Measurements from ENCODE around the gene HOXC6. TPM values are rescaled to one million over a fixed set of nuclear protein-coding genes. Genes with fewer than 3 reads are reported as not detected.

HOXC6 gene
- total RNA-seq, 2 experiments from 2014 or later = not detected

DNA sequence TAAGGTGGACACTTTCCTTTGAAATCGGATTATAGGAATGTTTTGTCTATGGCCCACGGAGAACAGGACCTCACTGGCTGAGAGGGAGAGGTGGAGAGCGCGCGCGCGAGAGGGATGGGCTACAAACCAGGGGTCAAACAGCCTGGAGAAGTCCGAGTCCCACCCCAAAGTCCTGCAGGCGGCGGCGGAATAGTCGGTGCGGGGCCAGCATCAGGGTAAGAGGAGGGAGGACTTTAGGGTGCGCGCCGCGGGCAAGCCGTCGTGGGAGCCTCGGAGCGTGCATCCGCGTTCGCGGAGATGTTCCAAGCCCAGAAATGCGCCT lies 22.7 kb upstream of the HOXC6 start:
- H3K36me3 Mint-ChIP-seq (ENCODE audit: low read depth) = no peaks in the 10 kb centered on the region
- DNase-seq (no peak), ATAC-seq (peak; percentile 6)
- H3K9me3 Mint-ChIP-seq (ENCODE audit: insufficient read depth) = no peaks in the 10 kb centered on the region
- H3K4me1 Mint-ChIP-seq (ENCODE audit: low read depth) = peaks cover 20% of the 10 kb centered on the region
- H3K27me3 Mint-ChIP-seq (ENCODE audit: low read depth) = peaks cover 95% of the 10 kb centered on the region
- POLR2A ChIA-PET = interaction anchor here (0.6 to 1.0 kb wide), 2 partner anchors 27 to 34 kb away, joined by 3 to 5 read pairs; partner anchors contain the start of gene HOXC5
- H3K27ac Mint-ChIP-seq = no peak overlapping the region
- CTCF ChIA-PET = interaction anchor here (0.6 to 7.0 kb wide), 28 partner anchors 7 to 315 kb away, joined by 3 to 91 read pairs (median 5); partner anchors contain the start of genes HOXC12, HOXC5 and SMUG1
- H3K4me3 Mint-ChIP-seq = no peak overlapping the region

DNA sequence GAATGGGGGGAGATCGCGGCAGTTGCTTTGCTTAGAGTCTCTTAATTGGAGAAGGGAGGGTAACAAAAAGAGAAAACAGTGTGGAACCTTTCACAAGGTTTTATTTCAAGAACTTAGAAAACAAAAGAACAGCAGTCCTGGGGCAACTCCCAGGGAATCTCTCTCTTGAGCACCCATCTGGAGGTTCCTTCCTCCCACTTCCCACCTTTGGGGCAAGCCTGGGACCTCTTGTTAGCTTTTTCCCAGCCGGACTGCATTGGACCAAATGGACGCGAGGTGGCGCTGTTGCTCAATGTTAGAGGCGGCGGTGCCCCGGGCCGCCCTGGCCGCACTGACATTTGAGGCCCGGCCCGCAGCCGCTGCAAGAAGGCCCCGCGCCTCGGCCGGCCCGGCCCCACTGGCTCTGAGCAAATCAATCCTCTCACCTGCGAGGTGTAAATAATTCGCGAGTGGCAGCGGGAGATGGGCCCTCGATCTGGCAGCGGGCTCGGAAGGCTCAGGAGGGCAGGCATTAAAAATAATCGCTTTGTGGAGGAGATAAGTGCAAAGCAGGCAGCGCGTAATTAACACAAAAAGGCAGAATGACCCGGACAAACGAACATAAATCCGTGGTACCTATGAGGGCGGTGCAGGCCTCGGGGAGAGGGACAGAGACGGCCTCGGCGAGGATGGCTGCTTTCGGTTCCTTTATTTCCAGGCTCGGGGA lies 22.2 kb upstream of the HOXC6 start:
- peak; percentile 82 for ATAC-seq
- Mint-ChIP-seq H3K27ac (no peak overlapping the region), H3K4me3 (peak overlapping the region; percentile 71), H3K9me3 (ENCODE audit: insufficient read depth) (no peaks in the 10 kb centered on the region), H3K36me3 (ENCODE audit: low read depth) (no peaks in the 10 kb centered on the region), H3K4me1 (ENCODE audit: low read depth) (peaks cover 20% of the 10 kb centered on the region), H3K27me3 (ENCODE audit: low read depth) (peaks cover 92% of the 10 kb centered on the region)
- peak; percentile 88 for DNase-seq
- ChIA-PET POLR2A (interaction anchor here (0.6 to 1.0 kb wide), 2 partner anchors 27 to 35 kb away, joined by 3 to 5 read pairs; partner anchors contain the start of gene HOXC5), CTCF (interaction anchor here (0.6 to 7.0 kb wide), 29 partner anchors 8 to 315 kb away, joined by 3 to 91 read pairs (median 5); partner anchors contain the start of genes HOXC10, HOXC12, HOXC5 and SMUG1)

DNA sequence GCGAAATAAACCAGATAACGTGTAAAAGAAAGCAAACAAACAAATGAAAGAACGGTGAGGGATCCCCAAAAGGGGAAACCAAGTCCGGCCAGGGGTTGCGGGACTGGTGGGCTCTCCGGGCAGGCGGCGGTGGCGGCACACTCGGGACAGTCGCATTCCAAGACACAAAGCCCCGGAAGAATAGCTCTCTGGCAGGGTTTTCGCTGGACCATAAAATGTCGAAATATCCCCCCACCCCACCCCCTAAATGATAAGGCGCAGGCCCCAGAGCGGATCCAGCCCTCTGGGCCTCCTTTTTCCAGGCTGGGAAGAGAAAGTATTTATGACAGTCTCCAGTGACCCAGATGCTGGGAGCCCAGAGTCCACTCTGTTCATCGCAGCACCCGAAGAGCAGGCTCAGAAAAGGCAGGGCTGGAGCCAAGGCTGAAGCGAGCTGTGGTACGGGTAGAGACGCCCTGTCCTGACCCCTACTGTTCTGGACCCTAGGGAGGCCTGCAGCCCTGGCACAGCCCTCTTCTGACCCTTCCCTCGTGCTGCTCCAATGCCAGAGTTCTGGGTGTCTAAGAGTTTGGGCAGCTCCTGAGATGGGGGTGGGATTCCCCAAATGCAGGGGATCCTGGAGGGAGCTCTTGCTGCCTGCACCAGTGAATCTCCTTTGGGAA lies 21.6 kb upstream of the HOXC6 start:
- no peak overlapping the region for H3K27ac Mint-ChIP-seq
- POLR2A ChIA-PET = no interaction called here
- DNase-seq = no peak
- peak overlapping the region; percentile 71 for H3K4me3 Mint-ChIP-seq
- CTCF ChIA-PET = interaction anchor here (1.0 to 7.0 kb wide), 20 partner anchors 9 to 210 kb away, joined by 3 to 91 read pairs (median 5); partner anchors contain the start of genes HOXC10, HOXC12, HOXC5 and SMUG1
- H3K9me3 Mint-ChIP-seq (ENCODE audit: insufficient read depth) = no peaks in the 10 kb centered on the region
- no peaks in the 10 kb centered on the region for H3K36me3 Mint-ChIP-seq (ENCODE audit: low read depth)
- ATAC-seq = no peak
- H3K4me1 Mint-ChIP-seq (ENCODE audit: low read depth) = peaks cover 20% of the 10 kb centered on the region
- peaks cover 92% of the 10 kb centered on the region for H3K27me3 Mint-ChIP-seq (ENCODE audit: low read depth)

DNA sequence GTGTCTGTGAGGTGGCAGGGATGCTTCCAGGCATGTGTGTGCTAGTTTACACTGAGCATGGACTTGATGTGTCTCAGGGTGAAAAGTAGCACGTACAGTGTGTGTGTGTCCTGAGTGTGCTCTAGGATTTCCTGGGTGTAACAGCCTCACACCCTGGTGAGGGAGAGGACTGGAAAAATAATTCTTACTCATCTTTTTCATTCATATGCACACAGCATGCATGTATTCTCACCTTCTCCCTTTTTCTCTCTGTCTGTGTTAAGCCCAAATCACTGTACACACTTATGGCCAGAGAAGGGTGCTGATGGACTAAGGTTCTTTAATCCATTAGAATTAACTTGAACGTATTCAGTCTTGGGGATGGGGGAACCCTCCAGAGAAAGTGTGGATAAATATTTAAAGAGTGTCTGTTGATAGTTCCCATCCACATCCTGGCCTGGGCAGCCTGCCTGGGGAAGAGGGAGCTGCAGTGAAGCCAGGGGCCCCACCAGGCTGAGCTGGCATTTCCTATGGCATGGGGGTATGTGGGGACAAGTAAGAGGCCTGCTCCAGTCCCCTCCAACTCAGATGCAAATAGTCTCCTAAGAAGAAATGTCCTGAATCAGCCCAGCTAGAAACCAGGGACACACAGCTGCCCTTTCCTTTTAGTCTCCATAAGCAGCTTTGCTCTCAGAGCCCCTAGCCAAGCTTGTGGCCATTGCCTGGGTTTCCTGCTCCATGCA lies 20.5 kb upstream of the HOXC6 start:
- H3K9me3 Mint-ChIP-seq (ENCODE audit: insufficient read depth) = no peaks in the 10 kb centered on the region
- CTCF ChIA-PET = interaction anchor here (0.8 to 7.0 kb wide), 14 partner anchors 9 to 206 kb away, joined by 3 to 91 read pairs (median 8); partner anchors contain the start of genes HOXC10, HOXC5 and SMUG1
- H3K4me3 Mint-ChIP-seq = no peak overlapping the region
- DNase-seq = no peak
- peaks cover 20% of the 10 kb centered on the region for H3K4me1 Mint-ChIP-seq (ENCODE audit: low read depth)
- POLR2A ChIA-PET = interaction anchor here (0.8 kb wide), 1 partner anchor 8 kb away, joined by 3 read pairs; no protein-coding TSS in a partner anchor
- no peak for ATAC-seq
- no peaks in the 10 kb centered on the region for H3K36me3 Mint-ChIP-seq (ENCODE audit: low read depth)
- peaks cover 91% of the 10 kb centered on the region for H3K27me3 Mint-ChIP-seq (ENCODE audit: low read depth)
- H3K27ac Mint-ChIP-seq = no peak overlapping the region

DNA sequence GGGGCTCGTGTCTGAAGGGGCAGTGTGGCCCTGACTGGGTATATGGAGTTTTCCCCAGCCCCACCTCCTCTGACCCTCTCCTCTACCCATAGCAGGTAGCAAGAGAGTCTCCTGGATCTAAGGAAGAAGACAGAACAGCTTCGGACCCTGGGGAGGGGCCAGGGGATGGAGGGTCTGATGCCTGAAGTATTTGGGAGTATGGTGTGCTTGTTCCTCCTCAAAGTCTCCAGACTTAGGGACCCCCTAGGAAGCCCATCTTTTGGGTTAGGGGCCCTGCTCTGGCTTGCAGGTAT lies 20.0 kb upstream of the HOXC6 start:
- Mint-ChIP-seq H3K4me1 (ENCODE audit: low read depth) (peaks cover 20% of the 10 kb centered on the region), H3K27me3 (ENCODE audit: low read depth) (peaks cover 91% of the 10 kb centered on the region), H3K36me3 (ENCODE audit: low read depth) (no peaks in the 10 kb centered on the region), H3K9me3 (ENCODE audit: insufficient read depth) (no peaks in the 10 kb centered on the region), H3K27ac (no peak overlapping the region), H3K4me3 (no peak overlapping the region)
- DNase-seq = no peak
- ChIA-PET POLR2A (interaction anchor here (0.8 kb wide), 1 partner anchor 9 kb away, joined by 3 read pairs; no protein-coding TSS in a partner anchor), CTCF (interaction anchor here (0.8 to 7.0 kb wide), 7 partner anchors 8 to 200 kb away, joined by 3 to 91 read pairs (median 10); partner anchors contain the start of genes HOXC10, HOXC5 and SMUG1)
- ATAC-seq = no peak

DNA sequence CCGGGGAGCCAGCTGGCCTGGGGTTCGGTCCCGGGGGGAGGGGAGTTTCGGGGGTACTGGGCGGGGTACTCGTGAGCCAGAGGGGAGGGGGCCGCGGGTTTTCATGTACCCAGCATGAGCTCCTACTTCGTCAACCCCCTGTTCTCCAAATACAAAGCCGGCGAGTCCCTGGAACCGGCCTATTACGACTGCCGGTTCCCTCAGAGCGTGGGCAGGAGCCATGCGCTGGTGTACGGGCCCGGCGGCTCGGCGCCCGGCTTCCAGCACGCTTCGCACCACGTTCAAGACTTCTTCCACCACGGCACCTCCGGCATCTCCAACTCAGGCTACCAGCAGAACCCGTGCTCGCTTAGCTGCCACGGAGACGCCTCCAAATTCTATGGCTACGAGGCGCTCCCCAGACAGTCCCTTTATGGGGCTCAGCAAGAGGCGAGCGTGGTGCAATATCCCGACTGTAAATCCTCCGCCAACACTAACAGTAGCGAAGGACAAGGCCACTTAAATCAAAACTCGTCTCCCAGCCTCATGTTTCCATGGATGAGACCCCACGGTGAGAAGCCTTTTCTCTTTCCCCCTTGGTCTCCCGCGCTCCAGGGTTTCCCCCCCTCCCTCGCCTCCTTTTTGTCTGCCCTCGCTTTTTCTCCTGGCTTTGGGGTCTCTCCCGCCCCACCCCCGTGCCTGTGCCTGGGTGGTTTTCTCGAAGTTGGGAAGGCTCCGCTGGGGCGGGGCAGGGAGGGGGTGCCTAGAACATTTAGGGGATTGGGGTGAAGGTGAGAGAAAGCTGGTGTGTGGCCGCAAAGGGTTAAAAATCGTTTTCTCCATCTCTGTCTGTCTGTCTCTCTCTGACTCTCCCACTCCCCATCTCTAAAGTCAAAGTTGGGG lies 18.8 kb upstream of the HOXC6 start:
- Mint-ChIP-seq H3K9me3 (ENCODE audit: insufficient read depth) (no peaks in the 10 kb centered on the region), H3K4me3 (no peak overlapping the region), H3K27me3 (ENCODE audit: low read depth) (peaks cover 92% of the 10 kb centered on the region), H3K27ac (no peak overlapping the region), H3K36me3 (ENCODE audit: low read depth) (no peaks in the 10 kb centered on the region), H3K4me1 (ENCODE audit: low read depth) (peaks cover 20% of the 10 kb centered on the region)
- DNase-seq (no peak), ATAC-seq (no peak)
- POLR2A ChIA-PET = interaction anchor here (0.7 kb wide), 1 partner anchor 22 kb away, joined by 3 read pairs; no protein-coding TSS in a partner anchor
- CTCF ChIA-PET = interaction anchor here (0.8 to 7.0 kb wide), 8 partner anchors 8 to 199 kb away, joined by 3 to 91 read pairs (median 8); partner anchors contain the start of genes HOXC5 and SMUG1

DNA sequence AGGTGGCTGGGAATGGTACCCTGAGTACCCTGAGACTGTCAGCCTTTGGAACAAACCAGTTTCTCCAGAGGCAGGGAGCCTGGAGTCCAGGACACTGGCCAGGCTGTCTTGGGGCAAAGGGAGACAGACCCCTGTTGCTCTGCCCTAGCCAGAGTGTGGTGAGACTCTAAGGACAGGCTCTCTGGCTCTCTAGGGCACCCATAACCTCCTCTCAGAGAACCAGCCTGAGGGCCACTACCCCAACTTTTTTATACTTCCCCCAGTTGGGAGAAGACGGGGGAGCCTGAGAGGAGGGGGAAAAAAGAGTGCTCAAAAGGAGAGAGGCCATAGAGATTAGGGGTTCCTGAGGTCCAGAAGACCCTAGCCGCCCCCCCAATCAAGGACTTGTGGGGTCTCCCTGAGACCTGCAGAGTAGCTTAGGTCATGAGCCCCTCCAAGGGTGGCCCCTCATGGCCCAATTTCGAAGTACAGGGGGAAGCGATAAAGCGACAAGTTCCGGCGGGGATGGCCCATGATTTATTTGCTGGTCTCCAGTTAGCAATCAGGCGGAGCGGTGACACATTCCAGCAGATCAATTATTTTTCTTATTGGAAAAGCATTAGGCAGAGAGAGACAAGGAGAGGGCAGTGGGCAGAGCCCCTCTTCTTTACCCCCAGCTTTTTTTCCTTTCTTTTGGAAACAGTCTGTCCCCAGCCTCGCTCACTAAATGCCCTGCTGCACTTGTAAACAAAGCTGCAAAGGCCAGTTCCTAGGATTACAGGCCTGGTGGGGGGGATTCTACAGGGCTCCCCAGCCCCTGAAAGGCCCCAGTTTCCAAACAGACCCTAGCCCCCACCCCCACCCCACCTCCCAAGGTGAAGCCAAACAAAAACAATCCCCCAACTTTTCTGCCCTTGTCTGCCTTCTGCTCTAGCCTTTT lies 17.9 kb upstream of the HOXC6 start:
- ChIA-PET CTCF (interaction anchor here (1.5 to 7.0 kb wide), 2 partner anchors 183 to 205 kb away, joined by 3 to 91 read pairs; partner anchors contain the start of gene SMUG1), POLR2A (no interaction called here)
- Mint-ChIP-seq H3K4me1 (ENCODE audit: low read depth) (peaks cover 25% of the 10 kb centered on the region), H3K27me3 (ENCODE audit: low read depth) (peaks cover 95% of the 10 kb centered on the region), H3K4me3 (no peak overlapping the region), H3K36me3 (ENCODE audit: low read depth) (no peaks in the 10 kb centered on the region), H3K27ac (no peak overlapping the region), H3K9me3 (ENCODE audit: insufficient read depth) (no peaks in the 10 kb centered on the region)
- ATAC-seq (no peak), DNase-seq (no peak)

DNA sequence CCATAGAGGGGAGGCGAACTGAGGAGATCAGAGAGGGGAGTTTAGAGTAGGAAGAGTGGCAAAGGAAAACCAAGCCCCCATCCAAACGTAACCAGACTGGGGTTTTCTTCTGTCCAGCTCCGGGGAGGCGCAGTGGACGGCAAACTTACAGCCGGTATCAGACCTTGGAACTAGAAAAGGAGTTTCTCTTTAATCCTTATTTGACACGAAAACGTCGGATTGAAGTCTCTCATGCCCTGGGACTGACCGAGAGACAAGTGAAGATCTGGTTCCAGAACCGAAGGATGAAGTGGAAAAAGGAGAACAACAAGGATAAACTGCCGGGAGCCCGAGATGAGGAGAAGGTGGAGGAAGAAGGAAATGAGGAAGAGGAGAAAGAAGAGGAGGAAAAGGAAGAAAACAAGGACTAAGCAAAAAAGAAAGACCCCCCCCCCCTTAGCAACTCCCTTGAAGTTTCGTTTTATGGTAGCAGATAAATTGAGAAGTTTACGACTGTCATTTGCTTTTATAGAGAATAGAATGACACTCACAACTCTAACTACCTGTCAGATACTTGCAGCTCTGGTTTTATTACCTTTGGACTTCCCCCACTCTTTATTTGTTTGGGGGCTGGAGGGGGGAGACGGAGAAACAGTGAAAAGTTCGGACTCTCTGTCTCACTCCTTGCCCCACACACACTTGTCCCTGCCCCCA lies 17.1 kb upstream of the HOXC6 start:
- Mint-ChIP-seq H3K27ac (no peak overlapping the region), H3K27me3 (ENCODE audit: low read depth) (peaks cover 94% of the 10 kb centered on the region), H3K36me3 (ENCODE audit: low read depth) (no peaks in the 10 kb centered on the region), H3K9me3 (ENCODE audit: insufficient read depth) (no peaks in the 10 kb centered on the region), H3K4me1 (ENCODE audit: low read depth) (peaks cover 20% of the 10 kb centered on the region), H3K4me3 (no peak overlapping the region)
- POLR2A ChIA-PET = no interaction called here
- no peak for DNase-seq
- CTCF ChIA-PET = interaction anchor here (1.0 to 7.0 kb wide), 3 partner anchors 22 to 204 kb away, joined by 3 to 91 read pairs (median 6); partner anchors contain the start of genes HOXC5 and SMUG1
- ATAC-seq = no peak

DNA sequence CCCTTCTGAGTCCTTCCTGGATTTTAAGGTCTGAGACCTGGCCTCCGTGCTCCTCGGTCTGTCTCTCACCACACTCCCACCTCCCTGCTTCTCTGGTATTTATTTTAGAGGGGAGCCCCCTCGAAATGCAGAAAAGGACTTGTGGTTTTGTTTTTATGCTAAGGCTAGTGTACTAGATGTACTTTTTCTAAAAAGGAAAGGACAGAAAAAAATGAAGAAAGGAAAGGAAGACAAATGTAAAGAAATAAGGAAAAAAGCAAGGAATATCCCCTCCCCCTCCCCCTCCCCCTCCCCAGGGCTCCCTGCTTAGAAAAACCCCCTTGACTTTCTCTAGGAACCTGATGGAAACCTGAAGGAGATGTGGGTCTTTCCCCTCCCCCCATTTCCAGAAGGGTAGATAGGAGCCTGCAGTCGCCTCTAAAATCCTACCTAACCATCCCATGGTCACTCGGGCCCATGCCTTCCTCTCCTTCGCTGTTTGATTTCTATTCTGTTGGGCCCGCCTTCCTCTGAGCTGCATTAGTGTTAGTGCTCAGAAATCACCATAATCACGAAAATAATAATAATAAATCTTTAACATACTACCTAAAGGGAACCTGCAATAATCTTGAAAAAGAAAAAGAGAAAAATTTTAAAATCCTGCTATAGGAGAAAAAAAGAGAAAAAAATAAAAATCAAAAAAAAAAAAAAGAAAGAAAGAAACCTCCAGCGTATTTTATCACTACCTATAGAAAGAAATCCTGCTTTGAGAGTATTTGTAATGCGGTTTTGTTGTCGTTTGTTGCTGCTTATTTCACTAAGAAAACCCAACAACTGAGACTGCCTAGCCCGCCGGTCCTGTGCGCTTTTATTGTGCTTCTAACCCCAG lies 16.3 kb upstream of the HOXC6 start:
- no peak overlapping the region for H3K27ac Mint-ChIP-seq
- no peaks in the 10 kb centered on the region for H3K9me3 Mint-ChIP-seq (ENCODE audit: insufficient read depth)
- peaks cover 92% of the 10 kb centered on the region for H3K27me3 Mint-ChIP-seq (ENCODE audit: low read depth)
- H3K36me3 Mint-ChIP-seq (ENCODE audit: low read depth) = no peaks in the 10 kb centered on the region
- H3K4me3 Mint-ChIP-seq = no peak overlapping the region
- DNase-seq (no peak), ATAC-seq (no peak)
- H3K4me1 Mint-ChIP-seq (ENCODE audit: low read depth) = peaks cover 13% of the 10 kb centered on the region
- ChIA-PET POLR2A (no interaction called here), CTCF (interaction anchor here (0.9 to 7.0 kb wide), 5 partner anchors 21 to 203 kb away, joined by 3 to 91 read pairs (median 6); partner anchors contain the start of genes HOXC5 and SMUG1)

Data from activated CD8-positive, alpha-beta T cell treated with anti-CD3 and anti-CD28 coated beads, Interleukin-2, amount 10 ng/mL, durations not matched to agents 7 days and 5 days (primary cell).